NB4 (cell line): Measurements from ENCODE around the gene KCTD17.

ENCODE experiments used
- MAX ChIP-seq: IDR thresholded peaks from 2 replicates; pipeline ENCODE4 v1.6.1; 2011; ENCODE audit warnings: low read depth, low read length
- POLR2A ChIP-seq: IDR thresholded peaks from 2 replicates; pipeline ENCODE4 v1.6.1; 2011; ENCODE audit warnings: mild to moderate bottlenecking; ENCODE audit not compliant: insufficient read length; ENCODE audit errors: extremely low read depth
- TF ChIP-seq, protein P1 (sequence below): IDR thresholded peaks from one replicate; pipeline ENCODE4 v1.5.1; 2012; ENCODE audit warnings: low read depth, low read length

DNA sequence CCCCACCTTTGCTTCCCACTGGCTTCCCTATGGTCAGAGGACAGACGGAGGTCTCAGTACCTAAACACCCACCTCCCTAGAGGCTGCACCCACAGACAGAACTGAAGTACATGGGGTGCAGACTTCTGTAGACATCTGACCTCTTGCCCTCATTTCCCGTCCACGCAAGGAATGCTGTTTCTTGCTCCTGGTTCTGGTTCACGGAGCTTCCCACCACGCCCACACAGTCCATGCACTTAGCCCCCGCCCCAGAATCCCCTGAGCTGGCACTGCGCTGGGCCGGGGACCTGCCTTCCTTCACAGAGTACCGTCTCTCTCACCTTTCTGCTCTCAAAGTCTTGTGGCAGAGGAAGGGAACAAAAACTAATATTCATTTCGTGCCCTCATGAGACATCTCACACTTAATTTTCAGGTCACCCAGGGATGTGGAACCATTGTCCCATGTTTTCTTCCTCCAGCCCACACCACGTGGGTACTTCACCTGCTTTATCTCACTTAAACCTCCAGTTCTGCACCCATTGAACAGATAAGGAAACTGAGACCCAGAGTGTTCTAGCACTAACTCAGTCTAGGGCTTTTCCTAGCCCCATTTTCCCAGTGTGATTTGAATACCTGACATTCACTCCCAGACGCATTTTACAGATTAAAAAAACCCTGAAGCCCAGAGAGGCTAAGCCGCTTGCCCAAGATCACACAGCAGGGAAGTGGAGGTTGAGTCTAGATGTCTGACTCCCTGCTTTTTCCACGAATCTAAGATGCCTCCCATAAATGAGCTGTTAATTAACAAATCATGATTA, 52.3 kb downstream of the KCTD17 start:
- TF ChIP-seq, protein P1, sequence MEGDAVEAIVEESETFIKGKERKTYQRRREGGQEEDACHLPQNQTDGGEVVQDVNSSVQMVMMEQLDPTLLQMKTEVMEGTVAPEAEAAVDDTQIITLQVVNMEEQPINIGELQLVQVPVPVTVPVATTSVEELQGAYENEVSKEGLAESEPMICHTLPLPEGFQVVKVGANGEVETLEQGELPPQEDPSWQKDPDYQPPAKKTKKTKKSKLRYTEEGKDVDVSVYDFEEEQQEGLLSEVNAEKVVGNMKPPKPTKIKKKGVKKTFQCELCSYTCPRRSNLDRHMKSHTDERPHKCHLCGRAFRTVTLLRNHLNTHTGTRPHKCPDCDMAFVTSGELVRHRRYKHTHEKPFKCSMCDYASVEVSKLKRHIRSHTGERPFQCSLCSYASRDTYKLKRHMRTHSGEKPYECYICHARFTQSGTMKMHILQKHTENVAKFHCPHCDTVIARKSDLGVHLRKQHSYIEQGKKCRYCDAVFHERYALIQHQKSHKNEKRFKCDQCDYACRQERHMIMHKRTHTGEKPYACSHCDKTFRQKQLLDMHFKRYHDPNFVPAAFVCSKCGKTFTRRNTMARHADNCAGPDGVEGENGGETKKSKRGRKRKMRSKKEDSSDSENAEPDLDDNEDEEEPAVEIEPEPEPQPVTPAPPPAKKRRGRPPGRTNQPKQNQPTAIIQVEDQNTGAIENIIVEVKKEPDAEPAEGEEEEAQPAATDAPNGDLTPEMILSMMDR = no peak
- TF ChIP-seq POLR2A = no peak
- TF ChIP-seq MAX = no peak
